GM21447 (cell line): ENCODE results near the gene ISYNA1.
A peak's percentile ranks its signal among the peaks of the same experiment; 100 is the strongest.
"Not testable (repeated sequence)": the region's sequence is repeated elsewhere in the genome, so short reads cannot be mapped to it uniquely, and the experiment has no call there.

Experiments
- ATAC-seq: cut with Tn5 transposase; IDR thresholded peaks from one replicate; pipeline ENCODE4 v1.9.1; 2021; ENCODE audit not compliant: unreplicated experiment

ISYNA1 gene

DNA sequence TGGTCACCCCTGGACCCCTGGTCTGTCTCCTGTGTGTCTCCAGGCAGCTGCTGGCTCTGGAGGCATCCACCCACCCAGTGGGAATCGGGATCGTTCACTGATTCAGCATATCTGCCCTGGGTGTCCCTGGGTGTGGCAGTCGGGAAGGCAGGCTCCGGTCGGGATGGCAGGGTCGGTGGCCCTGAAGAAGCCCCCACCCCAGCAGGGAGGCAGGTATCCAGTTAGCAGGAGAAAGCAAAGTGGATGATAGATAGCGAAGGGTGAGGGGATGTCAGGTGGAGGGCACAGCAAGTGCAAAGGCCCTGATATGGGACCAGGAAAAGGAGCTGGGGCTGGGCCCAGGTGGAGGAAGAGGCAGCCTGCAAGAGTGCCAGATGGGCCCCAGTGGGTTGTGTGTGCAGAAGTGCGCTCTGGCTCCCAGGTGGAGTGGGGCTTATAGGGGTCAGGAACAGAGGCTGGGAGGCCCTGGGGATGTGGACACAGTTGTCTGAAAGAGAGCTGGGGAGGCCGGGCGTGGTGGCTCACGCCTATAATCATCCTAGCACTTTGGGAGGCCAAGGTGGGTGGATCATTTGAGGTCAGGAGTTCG lies 16.5 kb downstream of the ISYNA1 start:
- ATAC-seq = no peak

DNA sequence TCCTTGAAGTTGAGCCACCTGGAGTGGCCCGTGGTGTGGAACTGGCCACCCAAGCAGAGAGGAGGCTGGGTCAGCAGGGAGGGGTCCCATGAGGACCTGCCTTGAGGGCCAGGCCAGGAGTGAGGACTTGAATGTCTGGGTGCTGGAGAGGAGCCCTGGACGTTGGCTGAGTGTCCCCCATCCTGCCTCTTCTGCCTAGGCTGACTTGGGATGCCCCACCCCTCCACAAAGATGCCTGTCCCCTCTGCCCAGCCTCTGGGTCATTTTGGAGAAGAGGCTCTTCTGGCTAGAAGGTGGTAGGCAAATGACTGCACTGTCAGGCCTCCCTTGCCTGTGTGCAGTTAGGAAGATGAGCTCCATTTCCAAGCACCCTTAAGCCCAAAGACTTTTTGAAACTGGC lies 17.0 kb downstream of the ISYNA1 start:
- ATAC-seq = no peak

DNA sequence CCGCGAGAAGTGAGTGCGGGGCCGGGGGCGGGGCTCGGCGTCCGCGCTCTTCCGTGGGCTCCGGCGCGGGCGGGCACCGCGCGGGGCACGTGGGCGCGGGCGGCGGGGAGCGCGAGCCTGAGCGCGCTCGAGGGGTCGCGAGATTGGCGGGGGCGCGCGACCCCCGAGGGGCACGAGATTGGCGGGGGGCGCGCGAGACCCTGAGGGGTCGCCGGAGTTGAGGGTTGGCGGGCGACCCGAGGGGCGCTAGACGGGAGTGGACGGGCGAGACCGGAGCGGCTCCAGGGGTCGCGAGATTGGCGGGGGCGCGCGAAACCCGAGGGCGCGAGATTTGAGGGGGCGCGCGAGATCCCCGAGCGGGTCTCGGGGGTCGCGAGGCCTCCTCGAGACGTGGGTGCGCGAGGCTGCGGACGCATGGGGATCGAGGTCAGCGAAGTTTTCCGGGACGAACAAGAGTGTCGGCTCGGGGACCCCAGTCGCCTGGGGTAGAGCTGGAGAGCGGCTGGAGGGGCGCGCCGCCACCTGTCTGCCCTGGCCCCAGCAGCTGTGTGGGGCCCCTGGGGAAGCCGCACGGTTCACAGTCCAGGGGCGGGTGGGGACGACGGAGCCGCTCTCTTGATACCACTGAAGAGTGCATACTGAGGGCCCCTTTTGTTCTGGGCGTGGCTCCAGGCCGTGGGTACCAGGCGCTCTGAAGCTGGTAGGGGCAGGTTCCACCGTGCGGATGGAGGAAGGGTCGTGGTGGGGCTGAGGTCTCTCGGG lies 18.1 kb downstream of the ISYNA1 start:
- ATAC-seq = no peak

GRCh38 chr19:18419195-18419698 lies 18.7 kb downstream of the ISYNA1 start, which contains the start of gene SSBP4:
Gene SSBP4 (plus strand): TSS chr19:18419398. CDS start chr19:18419649, 251 bp downstream.
- ATAC-seq = peak; percentile 40

DNA sequence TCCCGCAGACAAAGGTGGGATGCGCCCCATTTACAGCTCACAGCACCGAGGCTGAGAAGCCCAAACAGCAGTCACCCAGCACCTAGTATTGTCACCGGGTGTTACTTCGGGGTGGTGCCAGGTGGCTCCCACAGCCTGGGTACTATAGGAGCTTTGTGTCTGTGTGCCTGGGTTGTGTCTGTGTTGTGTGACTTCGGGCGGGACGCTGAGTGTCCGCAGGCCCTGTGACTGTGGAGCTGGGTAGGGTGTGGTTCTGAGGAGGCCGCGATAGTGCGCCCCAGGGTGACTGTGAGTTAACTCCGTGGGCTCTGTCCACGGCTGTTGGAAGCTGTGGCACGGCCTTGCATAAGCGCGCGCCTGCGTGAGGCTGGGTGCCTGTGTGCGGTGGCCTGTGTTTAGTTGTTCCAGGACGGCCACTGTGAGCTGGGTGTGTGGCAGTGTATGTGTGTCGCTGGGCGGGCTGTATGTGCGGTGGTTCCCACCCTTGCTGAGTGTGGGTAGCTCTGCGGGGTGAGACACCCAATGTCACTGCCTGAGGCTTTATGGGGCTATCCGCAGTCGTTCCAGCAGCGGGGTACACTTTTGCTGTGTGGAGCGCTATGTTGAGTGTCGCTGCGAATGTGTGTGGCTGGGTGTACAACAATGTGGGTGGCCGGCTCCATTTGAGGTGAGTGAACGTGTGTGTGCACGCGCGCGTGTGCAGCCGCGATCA lies 19.3 kb downstream of the ISYNA1 start:
- no peak for ATAC-seq

GRCh38 chr19:18418029-18418482 lies 19.9 kb downstream of the ISYNA1 start:
- no peak for ATAC-seq

GRCh38 chr19:18417250-18418028 lies 20.5 kb downstream of the ISYNA1 start:
- no peak for ATAC-seq

DNA sequence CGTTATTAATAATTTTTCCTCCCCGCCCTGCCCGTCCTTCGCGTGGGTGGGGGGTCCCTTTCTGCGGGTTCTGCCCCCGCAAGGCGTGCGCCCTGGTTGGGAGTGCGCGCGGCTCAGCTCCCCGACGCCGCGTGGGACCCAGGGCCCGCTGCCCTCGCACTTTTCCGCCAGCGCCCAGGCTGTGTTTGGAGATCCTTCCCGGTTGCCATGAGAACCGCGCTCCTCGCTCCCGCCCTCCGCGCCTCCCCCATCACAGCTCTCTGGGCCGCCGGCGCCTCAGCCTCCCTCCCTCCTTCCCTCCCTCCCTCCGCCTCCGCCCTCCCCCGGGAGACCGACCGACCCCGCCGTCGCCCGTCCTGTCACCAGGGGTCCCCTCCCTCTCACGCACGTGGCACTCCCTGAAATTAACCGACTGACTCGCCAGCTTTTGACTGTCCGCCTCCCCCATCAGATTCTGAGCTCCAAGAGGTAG lies 21.1 kb downstream of the ISYNA1 start:
- ATAC-seq = no peak

DNA sequence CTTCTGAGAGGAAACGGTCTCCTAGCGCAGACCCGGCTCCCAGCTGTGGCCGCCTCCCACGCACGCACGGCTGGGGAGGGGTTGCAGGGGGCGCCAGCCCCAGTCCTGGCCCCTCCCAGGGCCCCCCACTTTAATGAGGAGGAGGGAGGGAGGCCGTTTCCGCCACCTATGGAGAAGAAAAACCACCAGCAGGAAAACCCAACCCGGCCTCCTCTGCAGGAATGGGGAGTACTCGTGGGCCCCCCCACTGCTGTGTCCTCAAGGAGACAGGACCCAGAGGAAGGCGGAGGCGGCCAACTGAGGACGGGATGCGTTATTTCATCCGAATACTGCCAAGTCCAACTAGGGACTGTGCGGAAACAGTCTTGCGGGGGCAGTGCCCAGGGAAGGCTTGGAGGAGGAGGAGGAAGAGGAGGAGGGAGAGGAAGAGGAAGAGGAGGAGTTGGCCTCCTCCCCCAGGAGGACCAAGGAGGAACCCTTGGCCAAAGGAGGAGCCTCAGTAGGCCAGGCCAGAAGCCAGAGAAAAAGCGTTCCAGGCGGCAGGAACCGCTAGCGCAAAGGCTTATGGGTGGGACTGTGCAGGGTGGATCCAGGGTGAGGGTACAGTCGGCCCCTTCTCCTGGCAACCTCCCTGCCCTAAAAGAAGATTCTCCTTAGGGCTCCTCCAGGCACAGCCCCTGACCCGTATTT lies 22.6 kb downstream of the ISYNA1 start:
- no peak for ATAC-seq

DNA sequence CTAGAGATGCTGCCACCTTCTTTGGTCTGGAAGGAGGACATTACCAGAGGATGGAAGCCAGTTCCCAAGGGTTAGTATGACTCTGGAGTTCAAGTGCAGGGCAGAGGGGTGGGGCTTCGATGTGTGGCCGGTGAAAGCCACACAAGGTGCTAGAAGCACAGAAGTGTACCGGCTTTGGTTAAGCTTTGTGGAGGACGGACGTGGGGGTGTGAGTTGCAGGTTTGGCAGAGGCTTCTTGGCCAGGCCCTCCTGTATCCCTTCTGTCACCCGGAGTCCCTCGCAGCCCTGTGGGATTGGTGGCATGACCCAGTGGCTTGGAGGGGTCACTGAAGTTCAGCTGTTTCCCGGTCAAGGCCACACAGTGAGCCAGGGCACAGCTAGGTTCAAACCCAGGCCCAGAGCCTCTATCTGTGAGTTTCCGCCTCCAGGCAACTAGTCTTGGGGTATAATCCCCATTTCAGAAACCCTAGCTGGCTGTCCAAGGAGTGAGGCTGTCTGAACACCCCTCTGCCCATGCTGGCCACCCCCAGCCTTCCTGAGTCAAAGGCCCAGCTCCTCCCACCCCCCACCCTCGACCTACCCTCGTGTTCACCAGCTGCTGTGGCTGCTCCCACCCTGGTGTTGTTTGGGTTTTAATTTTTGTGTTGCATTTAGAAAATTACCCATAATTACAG lies 23.3 kb downstream of the ISYNA1 start:
- ATAC-seq = no peak

- ATAC-seq = no peak
These were observed 25.2 kb downstream of the ISYNA1 start for GRCh38 chr19:18412610-18413239.

DNA sequence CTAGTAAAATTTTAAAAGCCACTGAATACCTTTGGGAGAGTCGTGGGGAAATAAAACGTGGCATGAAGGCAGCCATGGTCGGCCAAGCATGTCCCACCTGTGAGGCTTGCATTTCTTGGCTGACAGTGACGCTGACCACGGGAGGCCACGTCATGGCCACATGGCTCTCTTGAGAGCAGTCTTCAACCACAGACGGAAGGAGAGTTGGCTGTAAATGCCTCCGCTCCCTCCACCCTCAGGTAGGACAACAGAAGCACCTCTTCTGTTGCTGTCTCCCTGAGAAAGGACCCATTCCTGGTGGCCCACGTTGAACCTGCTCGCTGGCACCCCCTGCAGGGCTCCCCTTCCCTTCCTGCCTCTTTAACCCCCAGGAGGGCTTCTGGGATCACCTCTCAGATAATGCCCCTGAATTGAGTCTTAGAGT lies 29.9 kb downstream of the ISYNA1 start:
- peak; percentile 74 for ATAC-seq

DNA sequence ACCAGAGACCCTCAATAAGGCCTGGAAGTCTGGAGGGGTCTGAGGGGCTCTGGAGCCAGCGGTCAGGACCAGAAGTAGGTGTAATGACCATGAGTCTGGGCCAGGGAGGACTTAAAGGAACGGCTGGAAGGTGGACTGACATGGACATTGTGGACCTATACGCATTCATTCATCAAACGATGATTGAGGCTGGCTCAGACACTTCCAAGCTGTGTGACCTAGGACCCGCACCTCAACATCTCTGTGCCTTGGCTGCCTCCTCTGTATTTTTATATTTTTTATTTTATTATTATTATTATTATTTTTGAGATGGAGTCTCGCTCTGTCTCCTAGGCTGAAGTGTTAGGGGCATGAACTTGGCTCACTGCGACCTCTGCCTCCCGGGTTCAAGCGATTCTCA lies 31.2 kb downstream of the ISYNA1 start:
- ATAC-seq = no peak

- not testable (repeated sequence) for ATAC-seq
These were observed 32.2 kb downstream of the ISYNA1 start for GRCh38 chr19:18405754-18406153.

DNA sequence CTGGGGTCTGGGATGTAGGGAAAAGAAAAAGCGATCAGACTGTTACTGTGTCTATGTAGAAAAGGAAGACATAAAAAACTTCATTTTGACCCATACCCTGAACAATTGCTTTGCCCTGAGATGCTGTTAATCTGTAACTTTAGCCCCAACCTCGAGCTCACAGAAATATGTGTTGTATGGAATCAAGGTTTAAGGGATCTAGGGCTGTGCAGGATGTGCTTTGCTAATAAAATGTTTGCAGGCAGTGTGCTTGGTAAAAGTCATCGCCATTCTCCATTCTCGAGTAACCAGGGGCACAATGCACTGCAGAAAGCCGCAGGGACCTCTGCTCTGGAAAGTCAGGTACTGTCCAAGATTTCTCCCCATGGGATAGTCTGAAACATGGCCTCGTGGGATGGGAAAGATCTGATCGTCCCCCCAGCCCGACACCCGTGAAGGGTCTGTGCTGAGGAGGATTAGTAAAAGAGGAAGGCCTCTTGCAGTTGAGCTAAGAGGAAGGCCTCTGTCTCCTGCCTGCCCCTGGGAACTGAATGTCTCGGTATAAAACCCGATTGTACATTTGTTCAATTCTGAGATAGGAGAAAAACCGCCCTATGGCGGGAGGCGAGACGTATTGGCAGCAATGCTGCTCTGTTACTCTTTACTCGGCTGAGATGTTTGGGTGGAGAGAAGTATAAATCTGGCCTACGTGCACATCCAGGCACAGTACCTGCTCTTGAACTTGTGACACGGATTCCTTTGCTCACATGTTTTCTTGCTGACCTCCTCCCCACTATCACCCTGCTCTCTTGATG lies 35.3 kb downstream of the ISYNA1 start:
- ATAC-seq = not testable (repeated sequence)

DNA sequence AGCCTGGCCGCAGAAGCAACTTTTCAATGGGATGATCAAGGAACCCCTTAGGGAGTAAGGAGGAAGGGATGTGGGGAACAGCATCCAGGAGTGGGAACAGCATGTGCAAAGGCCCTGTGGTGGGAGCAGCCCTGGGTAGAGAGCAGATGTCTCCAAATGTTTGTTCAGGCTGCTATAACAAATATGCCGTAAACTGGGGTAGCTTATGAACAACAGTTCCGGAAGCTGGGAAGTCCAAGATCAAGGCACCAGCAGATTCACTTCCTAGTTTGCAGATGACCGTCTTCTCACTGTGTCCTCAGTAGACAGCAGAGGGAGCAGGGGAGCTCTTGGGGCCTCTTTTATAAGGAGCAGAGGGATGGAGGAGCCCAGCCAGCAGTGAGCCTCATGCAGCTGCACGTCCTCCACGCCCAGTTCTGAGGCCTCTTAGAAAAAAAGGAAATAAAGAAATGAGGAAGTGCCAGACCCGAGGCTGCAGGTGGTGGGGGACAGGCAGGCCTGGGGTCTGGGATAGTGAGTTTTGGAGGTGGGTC lies 36.3 kb downstream of the ISYNA1 start:
- ATAC-seq = no peak

GRCh38 chr19:18399008-18399407 lies 38.9 kb downstream of the ISYNA1 start:
- no peak for ATAC-seq
